MCF 10A (cell line): ENCODE results near the gene PPP1R26. TPM values are rescaled to one million over a fixed set of nuclear protein-coding genes. Genes with fewer than 3 reads are reported as not detected.
"Not testable (repeated sequence)": the region's sequence is repeated elsewhere in the genome, so short reads cannot be mapped to it uniquely, and the experiment has no call there.

Experiments used
- BruUV-seq: library from RNA; stranded (reverse); fragments of 400-500 nt; replicated peaks from 2 replicates; lab custom pipeline; 2021; lab: Mats Ljungman, UMichigan
- CTCF ChIA-PET: fragments of 300-600 bp; sonication (Branson Sonifier 250); formaldehyde crosslinking; extraction: SDS; loops from one replicate; lab custom pipeline; 2021; ENCODE audit warnings: antibody characterized with exemption, inconsistent platforms; lab: Yijun Ruan, JAX
- POLR2A ChIA-PET: fragments of 300-600, 350-650 bp; sonication (Branson Sonifier 250); formaldehyde crosslinking; extraction: SDS; loops from one replicate; lab custom pipeline; 2020; ENCODE audit warnings: antibody characterized with exemption, inconsistent platforms; lab: Yijun Ruan, JAX
- DNase-seq: peaks from one replicate; pipeline ENCODE4 v3.0.0-alpha.2; 2018; ENCODE audit not compliant: unreplicated experiment
- H3K27ac Mint-ChIP-seq: one replicate; pipeline ENCODE4 v1.8.0; 2022; ENCODE audit warnings: mild to moderate bottlenecking, low read depth, mixed read lengths; ENCODE audit not compliant: unreplicated experiment
- H3K27me3 Mint-ChIP-seq: one replicate; pipeline ENCODE4 v1.8.0; 2022; ENCODE audit warnings: mixed read lengths; ENCODE audit not compliant: insufficient read depth, unreplicated experiment
- H3K36me3 Mint-ChIP-seq: one replicate; pipeline ENCODE4 v1.8.0; 2022; ENCODE audit warnings: mild to moderate bottlenecking, moderate library complexity, mixed read lengths; ENCODE audit not compliant: insufficient read depth, unreplicated experiment
- H3K4me1 Mint-ChIP-seq: one replicate; pipeline ENCODE4 v1.8.0; 2022; ENCODE audit warnings: mixed read lengths; ENCODE audit not compliant: insufficient read depth, unreplicated experiment
- H3K4me3 Mint-ChIP-seq: one replicate; pipeline ENCODE4 v1.8.0; 2022; ENCODE audit warnings: mild to moderate bottlenecking, moderate library complexity, mixed read lengths; ENCODE audit not compliant: unreplicated experiment
- H3K9me3 Mint-ChIP-seq: one replicate; pipeline ENCODE4 v1.8.0; 2022; ENCODE audit warnings: mixed read lengths; ENCODE audit not compliant: unreplicated experiment
- CTCF ChIP-seq: fragments of 200-600 bp; IDR thresholded peaks from one replicate; pipeline ENCODE4 v1.8.0; 2022; ENCODE audit warnings: antibody characterized with exemption, mild to moderate bottlenecking; ENCODE audit not compliant: unreplicated experiment
- intact Hi-C: fragments of 100-400 bp; cut with micrococcal nuclease; formaldehyde crosslinking; loops from 2 replicates; pipeline ENCODE4 v1.14.1; 2022
- total RNA-seq: library from RNA; stranded (reverse); gene quantifications from 2 replicates; pipeline ENCODE4 v1.2.3, GENCODE V29; 2022

PPP1R26 gene
- total RNA-seq, 1 experiment from 2014 or later: 19.1 TPM

DNA sequence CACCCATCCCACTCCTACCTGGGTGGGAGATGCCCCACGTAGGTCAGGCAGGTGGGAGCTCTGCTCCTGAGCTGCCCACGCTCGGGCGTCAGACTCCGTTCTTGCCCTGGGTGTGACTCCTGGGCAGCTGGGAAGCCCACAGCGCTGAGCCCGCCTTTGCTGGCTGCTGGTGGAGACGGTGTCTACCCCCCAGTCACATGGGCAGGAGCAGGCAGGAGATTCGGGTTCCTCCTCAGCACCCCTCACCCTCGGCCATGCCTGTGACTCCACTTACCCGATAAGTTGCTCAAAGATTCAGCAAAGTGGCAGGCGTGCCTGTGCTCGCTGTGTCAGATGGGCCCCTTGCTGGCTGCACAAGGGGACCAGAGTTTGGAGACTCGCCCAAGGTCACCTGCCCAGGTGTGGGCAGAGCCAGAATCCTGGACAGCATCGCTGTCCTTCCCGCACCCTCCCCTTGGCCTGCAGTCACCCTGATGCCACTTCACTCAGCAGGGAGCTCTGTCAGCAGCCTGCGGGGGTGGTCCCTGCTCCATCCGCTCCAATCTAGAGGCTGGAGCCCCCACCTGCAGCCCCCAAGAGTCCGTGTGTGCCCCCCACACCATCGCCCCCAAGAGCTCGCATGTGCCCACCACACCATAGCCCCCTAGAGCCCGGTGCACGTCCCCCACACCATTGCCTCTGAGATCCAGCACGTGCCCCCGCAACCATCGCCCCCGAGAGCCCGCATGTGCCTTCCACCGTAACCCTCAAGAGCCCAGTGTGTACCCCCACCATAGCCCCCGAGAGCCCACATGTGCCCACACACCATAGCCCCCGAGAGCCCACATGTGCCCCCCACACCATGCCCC, 45.9 kb downstream of the PPP1R26 start:
- POLR2A ChIA-PET: no interaction called here
- intact Hi-C loops: no loop called here
- no peaks in the 10 kb centered on the region for H3K9me3 Mint-ChIP-seq
- H3K4me1 Mint-ChIP-seq: no peaks in the 10 kb centered on the region
- BruUV-seq: no TSS peak
- peaks cover 6% of the 10 kb centered on the region for H3K27me3 Mint-ChIP-seq
- no peak overlapping the region for H3K27ac Mint-ChIP-seq
- TF ChIP-seq CTCF: no peak
- no peak for DNase-seq
- no peaks in the 10 kb centered on the region for H3K36me3 Mint-ChIP-seq
- CTCF ChIA-PET: interaction anchor here (0.6 kb wide), 1 partner anchor 268 kb away, joined by 3 read pairs; no protein-coding TSS in a partner anchor
- no peak overlapping the region for H3K4me3 Mint-ChIP-seq

- intact Hi-C loops: no loop called here
- Mint-ChIP-seq H3K4me3 (no peak overlapping the region), H3K27ac (no peak overlapping the region), H3K27me3 (peaks cover 12% of the 10 kb centered on the region), H3K9me3 (no peaks in the 10 kb centered on the region), H3K36me3 (no peaks in the 10 kb centered on the region), H3K4me1 (no peaks in the 10 kb centered on the region)
- no peak for DNase-seq
- no TSS peak for BruUV-seq
- ChIA-PET POLR2A (interaction anchor here (0.6 kb wide), 1 partner anchor 308 kb away, joined by 3 read pairs; no protein-coding TSS in a partner anchor), CTCF (interaction anchor here (0.6 kb wide), 1 partner anchor 268 kb away, joined by 3 read pairs; no protein-coding TSS in a partner anchor)
- no peak for TF ChIP-seq CTCF
Measured at GRCh38 chr9:135526089-135526729, 46.6 kb downstream of the PPP1R26 start.

- no peak for TF ChIP-seq CTCF
- intact Hi-C loops: no loop called here
- peaks cover 12% of the 10 kb centered on the region for H3K27me3 Mint-ChIP-seq
- no peak overlapping the region for H3K27ac Mint-ChIP-seq
- no peak overlapping the region for H3K4me3 Mint-ChIP-seq
- no peaks in the 10 kb centered on the region for H3K36me3 Mint-ChIP-seq
- ChIA-PET CTCF (no interaction called here), POLR2A (interaction anchor here (0.6 kb wide), 1 partner anchor 309 kb away, joined by 3 read pairs; no protein-coding TSS in a partner anchor)
- BruUV-seq: no TSS peak
- DNase-seq: no peak
- H3K9me3 Mint-ChIP-seq: no peaks in the 10 kb centered on the region
- H3K4me1 Mint-ChIP-seq: no peaks in the 10 kb centered on the region
Measured at GRCh38 chr9:135526730-135527571, 47.4 kb downstream of the PPP1R26 start.

GRCh38 chr9:135528842-135529435, 49.4 kb downstream of the PPP1R26 start:
- BruUV-seq: not testable (repeated sequence)
- POLR2A ChIA-PET: interaction anchor here (0.5 kb wide), 1 partner anchor 16 kb away, joined by 3 read pairs; no protein-coding TSS in a partner anchor

More at GRCh38 chr9:135528842-135529435, 49.4 kb downstream of the PPP1R26 start:
- H3K27ac Mint-ChIP-seq, CTCF ChIA-PET, H3K4me1 Mint-ChIP-seq, intact Hi-C loops, DNase-seq, H3K4me3 Mint-ChIP-seq, H3K36me3 Mint-ChIP-seq, H3K9me3 Mint-ChIP-seq: not testable (repeated sequence)
- peaks cover 13% of the 10 kb centered on the region for H3K27me3 Mint-ChIP-seq
